ENCODE results near the gene UMAD1.
A peak's percentile ranks its signal among the peaks of the same experiment; 100 is the strongest.

Gene UMAD1

GRCh38 chr7:7907306-7907705 is 266.8 kb downstream of the UMAD1 start:
- Histone ChIP-seq H3K36me3 (ENCODE audit: insufficient read depth, low read length) (no peaks in the 10 kb centered on the region), H3K4me3 (ENCODE audit: low read length) (no peak overlapping the region), H3K9ac (ENCODE audit: low read depth, low read length) (no peak overlapping the region), H3K4me2 (ENCODE audit: low read length) (no peak overlapping the region), H3K9me3 (replicated peaks; ENCODE audit: low read length) (no peaks in the 10 kb centered on the region), H3K27me3 (ENCODE audit: control insufficient read depth, insufficient read depth, low read length) (no peaks in the 10 kb centered on the region), H3K4me1 (ENCODE audit: control insufficient read depth, insufficient read depth, low read length) (no peaks in the 10 kb centered on the region)

- Histone ChIP-seq H3K4me1 (ENCODE audit: control insufficient read depth, insufficient read depth, low read length) (peaks cover 9% of the 10 kb centered on the region), H3K27me3 (ENCODE audit: control insufficient read depth, insufficient read depth, low read length) (no peaks in the 10 kb centered on the region), H3K36me3 (ENCODE audit: insufficient read depth, low read length) (no peaks in the 10 kb centered on the region), H3K4me2 (ENCODE audit: low read length) (no peak overlapping the region), H3K9me3 (replicated peaks; ENCODE audit: low read length) (no peaks in the 10 kb centered on the region), H3K4me3 (ENCODE audit: low read length) (no peak overlapping the region), H3K9ac (ENCODE audit: low read depth, low read length) (no peak overlapping the region)
These were observed 268.1 kb downstream of the UMAD1 start for GRCh38 chr7:7908622-7909145.

DNA sequence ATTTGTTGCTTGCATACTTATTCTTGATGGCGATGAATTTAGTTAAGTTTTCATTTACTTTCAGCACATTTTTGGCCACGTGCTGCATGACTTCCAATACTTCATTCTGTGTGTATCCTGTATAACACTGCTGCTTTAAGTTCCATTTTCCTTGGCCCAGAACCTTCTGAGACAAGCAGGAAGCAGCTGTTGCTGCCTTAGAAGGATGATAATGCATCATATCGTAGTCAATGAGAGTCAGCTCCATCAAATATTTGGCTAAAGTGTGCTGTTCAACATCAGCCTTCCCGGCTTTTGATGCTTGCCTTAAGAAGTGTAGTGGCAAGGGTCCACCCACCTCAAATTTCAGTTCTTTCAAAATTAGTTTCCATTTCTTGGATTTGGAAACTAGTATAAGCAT is 268.8 kb downstream of the UMAD1 start:
- Histone ChIP-seq H3K4me2 (ENCODE audit: low read length) (no peak overlapping the region), H3K4me3 (ENCODE audit: low read length) (no peak overlapping the region), H3K4me1 (ENCODE audit: control insufficient read depth, insufficient read depth, low read length) (peaks cover 9% of the 10 kb centered on the region), H3K9me3 (replicated peaks; ENCODE audit: low read length) (no peaks in the 10 kb centered on the region), H3K9ac (ENCODE audit: low read depth, low read length) (no peak overlapping the region), H3K27me3 (ENCODE audit: control insufficient read depth, insufficient read depth, low read length) (no peaks in the 10 kb centered on the region), H3K36me3 (ENCODE audit: insufficient read depth, low read length) (no peaks in the 10 kb centered on the region)

- Histone ChIP-seq H3K9ac (ENCODE audit: low read depth, low read length) (no peak overlapping the region), H3K36me3 (ENCODE audit: insufficient read depth, low read length) (no peaks in the 10 kb centered on the region), H3K9me3 (replicated peaks; ENCODE audit: low read length) (no peaks in the 10 kb centered on the region), H3K4me1 (ENCODE audit: control insufficient read depth, insufficient read depth, low read length) (peaks cover 9% of the 10 kb centered on the region), H3K4me2 (ENCODE audit: low read length) (no peak overlapping the region), H3K27me3 (ENCODE audit: control insufficient read depth, insufficient read depth, low read length) (no peaks in the 10 kb centered on the region), H3K4me3 (ENCODE audit: low read length) (no peak overlapping the region)
These were observed 271.0 kb downstream of the UMAD1 start for GRCh38 chr7:7911369-7912123.

GRCh38 chr7:7912937-7913336 is 272.4 kb downstream of the UMAD1 start:
- H3K27me3 ChIP-seq (ENCODE audit: control insufficient read depth, insufficient read depth, low read length): no peaks in the 10 kb centered on the region
- no peaks in the 10 kb centered on the region for H3K9me3 ChIP-seq (replicated peaks; ENCODE audit: low read length)
- H3K9ac ChIP-seq (ENCODE audit: low read depth, low read length): no peak overlapping the region
- no peak overlapping the region for H3K4me3 ChIP-seq (ENCODE audit: low read length)
- H3K36me3 ChIP-seq (ENCODE audit: insufficient read depth, low read length): no peaks in the 10 kb centered on the region
- H3K4me2 ChIP-seq (ENCODE audit: low read length): no peak overlapping the region
- peaks cover 9% of the 10 kb centered on the region for H3K4me1 ChIP-seq (ENCODE audit: control insufficient read depth, insufficient read depth, low read length)

- Histone ChIP-seq H3K36me3 (ENCODE audit: insufficient read depth, low read length) (no peaks in the 10 kb centered on the region), H3K4me2 (ENCODE audit: low read length) (peak overlapping the region; percentile 10), H3K9me3 (replicated peaks; ENCODE audit: low read length) (no peaks in the 10 kb centered on the region), H3K4me1 (ENCODE audit: control insufficient read depth, insufficient read depth, low read length) (peaks cover 9% of the 10 kb centered on the region), H3K9ac (ENCODE audit: low read depth, low read length) (no peak overlapping the region), H3K27me3 (ENCODE audit: control insufficient read depth, insufficient read depth, low read length) (no peaks in the 10 kb centered on the region), H3K4me3 (ENCODE audit: low read length) (no peak overlapping the region)
These were observed 273.0 kb downstream of the UMAD1 start for GRCh38 chr7:7913504-7913903.

DNA sequence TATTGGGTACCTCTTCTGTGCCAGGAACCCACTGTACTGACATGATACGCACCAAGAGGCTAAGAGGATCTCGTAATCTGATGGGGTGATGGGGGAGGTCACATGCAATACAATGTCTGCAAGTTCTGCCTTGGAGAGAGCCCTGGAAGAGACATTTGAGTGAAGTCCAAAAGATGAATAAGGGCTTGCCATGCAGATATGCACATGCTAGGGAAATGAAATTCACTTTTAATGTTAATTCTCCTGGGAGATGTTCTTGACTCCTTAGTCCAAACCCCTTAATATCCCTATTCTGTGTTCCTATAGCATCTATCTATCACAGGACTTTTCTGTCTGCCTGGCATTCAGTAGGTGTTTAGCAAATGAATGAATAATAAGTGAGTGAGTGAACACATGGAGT is 274.0 kb downstream of the UMAD1 start:
- no peaks in the 10 kb centered on the region for H3K36me3 ChIP-seq (ENCODE audit: insufficient read depth, low read length)
- no peak overlapping the region for H3K4me2 ChIP-seq (ENCODE audit: low read length)
- no peak overlapping the region for H3K9ac ChIP-seq (ENCODE audit: low read depth, low read length)
- H3K4me3 ChIP-seq (ENCODE audit: low read length): no peak overlapping the region
- peaks cover 9% of the 10 kb centered on the region for H3K4me1 ChIP-seq (ENCODE audit: control insufficient read depth, insufficient read depth, low read length)
- no peaks in the 10 kb centered on the region for H3K9me3 ChIP-seq (replicated peaks; ENCODE audit: low read length)
- no peaks in the 10 kb centered on the region for H3K27me3 ChIP-seq (ENCODE audit: control insufficient read depth, insufficient read depth, low read length)

GRCh38 chr7:7916064-7916463 is 275.5 kb downstream of the UMAD1 start:
- H3K4me1 ChIP-seq (ENCODE audit: control insufficient read depth, insufficient read depth, low read length): peaks cover 9% of the 10 kb centered on the region
- no peak overlapping the region for H3K4me3 ChIP-seq (ENCODE audit: low read length)
- no peaks in the 10 kb centered on the region for H3K9me3 ChIP-seq (replicated peaks; ENCODE audit: low read length)
- no peaks in the 10 kb centered on the region for H3K36me3 ChIP-seq (ENCODE audit: insufficient read depth, low read length)
- no peak overlapping the region for H3K4me2 ChIP-seq (ENCODE audit: low read length)
- no peak overlapping the region for H3K9ac ChIP-seq (ENCODE audit: low read depth, low read length)
- no peaks in the 10 kb centered on the region for H3K27me3 ChIP-seq (ENCODE audit: control insufficient read depth, insufficient read depth, low read length)

DNA sequence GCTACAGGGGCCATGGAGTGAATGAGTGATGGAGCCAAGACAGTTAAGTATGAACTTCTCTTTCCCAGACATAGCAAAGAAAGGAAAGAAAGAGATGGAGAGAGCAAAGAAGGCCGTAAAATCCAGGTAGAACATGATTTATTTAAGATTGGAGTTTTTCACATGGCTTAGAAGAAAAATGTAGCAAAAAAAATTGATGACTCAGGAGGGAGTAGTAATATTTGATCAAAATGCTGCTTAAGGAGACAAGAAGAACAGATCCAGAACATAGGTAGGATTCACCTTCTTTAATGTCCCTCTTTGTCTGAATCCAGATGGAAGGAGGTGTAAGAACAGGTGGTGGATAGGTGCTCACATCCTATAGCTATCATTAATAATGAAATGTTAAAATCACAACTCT is 277.0 kb downstream of the UMAD1 start:
- no peaks in the 10 kb centered on the region for H3K9me3 ChIP-seq (replicated peaks; ENCODE audit: low read length)
- H3K4me3 ChIP-seq (ENCODE audit: low read length): no peak overlapping the region
- no peaks in the 10 kb centered on the region for H3K27me3 ChIP-seq (ENCODE audit: control insufficient read depth, insufficient read depth, low read length)
- no peaks in the 10 kb centered on the region for H3K36me3 ChIP-seq (ENCODE audit: insufficient read depth, low read length)
- H3K9ac ChIP-seq (ENCODE audit: low read depth, low read length): no peak overlapping the region
- H3K4me2 ChIP-seq (ENCODE audit: low read length): no peak overlapping the region
- peaks cover 9% of the 10 kb centered on the region for H3K4me1 ChIP-seq (ENCODE audit: control insufficient read depth, insufficient read depth, low read length)

DNA sequence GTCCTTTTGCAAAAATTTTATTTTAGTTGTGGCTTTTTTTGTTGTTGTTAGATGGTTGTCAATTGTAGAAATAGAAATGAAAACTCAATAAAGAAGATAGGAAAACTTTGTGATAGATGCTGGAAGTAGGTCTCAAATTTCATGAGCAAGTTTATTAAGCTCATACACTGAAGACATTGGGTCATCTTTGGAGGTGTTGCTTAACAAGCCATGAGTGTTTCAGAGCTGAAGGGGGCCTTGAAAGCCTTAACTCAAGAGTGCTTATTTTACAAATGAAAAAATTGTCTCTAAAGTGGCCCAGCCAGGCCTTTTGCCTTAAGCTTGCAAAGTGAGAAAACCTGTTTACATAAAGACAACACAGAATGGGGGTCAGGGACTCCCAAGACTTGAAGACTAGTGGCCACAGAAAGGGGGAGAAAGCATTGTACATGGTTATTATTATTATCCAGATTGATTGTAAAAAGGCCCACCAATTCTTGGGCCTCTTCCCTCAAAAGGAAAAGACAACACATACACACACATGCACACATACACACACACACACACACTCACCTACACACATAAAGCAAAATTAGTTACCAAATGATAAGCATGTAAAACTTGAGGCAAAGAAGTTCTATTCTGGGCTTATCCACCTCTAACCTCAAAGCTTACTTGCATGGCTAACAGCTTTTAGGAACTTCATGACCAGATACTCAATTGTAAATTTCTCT is 278.3 kb downstream of the UMAD1 start:
- Histone ChIP-seq H3K36me3 (ENCODE audit: insufficient read depth, low read length) (no peaks in the 10 kb centered on the region), H3K4me3 (ENCODE audit: low read length) (no peak overlapping the region), H3K27me3 (ENCODE audit: control insufficient read depth, insufficient read depth, low read length) (no peaks in the 10 kb centered on the region), H3K4me2 (ENCODE audit: low read length) (no peak overlapping the region), H3K4me1 (ENCODE audit: control insufficient read depth, insufficient read depth, low read length) (no peaks in the 10 kb centered on the region), H3K9ac (ENCODE audit: low read depth, low read length) (no peak overlapping the region), H3K9me3 (replicated peaks; ENCODE audit: low read length) (no peaks in the 10 kb centered on the region)

GRCh38 chr7:7919449-7919945 is 278.9 kb downstream of the UMAD1 start:
- no peak overlapping the region for H3K4me3 ChIP-seq (ENCODE audit: low read length)
- H3K9me3 ChIP-seq (replicated peaks; ENCODE audit: low read length): no peaks in the 10 kb centered on the region
- H3K4me2 ChIP-seq (ENCODE audit: low read length): no peak overlapping the region
- no peak overlapping the region for H3K9ac ChIP-seq (ENCODE audit: low read depth, low read length)
- no peaks in the 10 kb centered on the region for H3K4me1 ChIP-seq (ENCODE audit: control insufficient read depth, insufficient read depth, low read length)
- H3K36me3 ChIP-seq (ENCODE audit: insufficient read depth, low read length): no peaks in the 10 kb centered on the region
- no peaks in the 10 kb centered on the region for H3K27me3 ChIP-seq (ENCODE audit: control insufficient read depth, insufficient read depth, low read length)

All from skeletal muscle satellite cell (primary cell).